Fibroblast of lung (primary cell): ENCODE data around the gene SLC29A4.

Experiments
- EZH2 ChIP-seq: IDR thresholded peaks from 2 replicates; pipeline ENCODE4 v1.5.1; 2012; ENCODE audit warnings: low read length, control low read depth, mild to moderate bottlenecking; ENCODE audit errors: missing control alignments
- TF ChIP-seq, protein P1 (sequence below), 2 donors: IDR thresholded peaks in 1 of 2; conservative IDR thresholded peaks in 1 of 2; 1 replicate in 1 of 2; 2 replicates in 1 of 2; pipeline ENCODE4 v1.5.1; 2011 to 2012; ENCODE audit warnings: low read length in 2 of 2, control low read depth in 1 of 2, inconsistent platforms in 1 of 2, low read depth in 1 of 2, mild to moderate bottlenecking in 1 of 2

DNA sequence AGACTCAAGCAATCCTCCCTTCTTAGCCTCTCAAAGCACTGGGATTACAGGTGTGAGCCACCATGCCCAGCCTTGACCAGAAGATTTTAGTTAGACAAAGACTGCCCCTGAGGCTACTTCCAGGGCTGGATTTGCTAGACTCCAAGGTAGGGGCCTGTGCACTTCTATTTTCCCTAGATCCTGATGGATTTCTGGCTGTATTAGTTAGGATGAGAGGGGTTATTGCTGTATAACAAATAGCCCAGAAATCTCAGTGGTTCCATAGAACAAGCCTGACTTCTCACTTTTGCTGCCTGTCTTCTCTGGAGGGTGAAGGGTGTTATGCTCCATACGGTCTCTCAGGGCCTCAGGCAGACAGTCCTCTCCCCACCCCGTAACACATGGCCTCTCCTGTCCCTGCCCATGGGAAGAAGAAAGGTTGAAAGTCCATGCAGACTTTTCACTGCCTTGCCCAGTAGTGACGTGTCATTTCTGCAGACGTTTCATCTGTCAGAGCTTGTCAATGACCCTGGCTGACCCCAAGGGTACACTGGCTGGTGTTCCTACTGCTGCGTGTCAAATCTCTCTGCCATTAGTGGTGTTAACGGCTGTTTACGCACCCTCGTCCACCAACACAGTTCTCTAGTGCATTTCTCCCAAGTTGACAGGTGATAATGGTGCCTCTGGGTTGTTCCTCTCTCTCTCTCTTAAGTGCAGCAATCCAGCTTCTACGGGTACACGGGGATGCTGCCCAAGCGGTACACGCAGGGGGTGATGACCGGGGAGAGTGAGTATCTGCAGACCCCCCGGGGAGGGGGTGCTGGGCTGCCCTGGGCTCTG is 11.6 kb downstream of the SLC29A4 start:
- TF ChIP-seq, protein P1, sequence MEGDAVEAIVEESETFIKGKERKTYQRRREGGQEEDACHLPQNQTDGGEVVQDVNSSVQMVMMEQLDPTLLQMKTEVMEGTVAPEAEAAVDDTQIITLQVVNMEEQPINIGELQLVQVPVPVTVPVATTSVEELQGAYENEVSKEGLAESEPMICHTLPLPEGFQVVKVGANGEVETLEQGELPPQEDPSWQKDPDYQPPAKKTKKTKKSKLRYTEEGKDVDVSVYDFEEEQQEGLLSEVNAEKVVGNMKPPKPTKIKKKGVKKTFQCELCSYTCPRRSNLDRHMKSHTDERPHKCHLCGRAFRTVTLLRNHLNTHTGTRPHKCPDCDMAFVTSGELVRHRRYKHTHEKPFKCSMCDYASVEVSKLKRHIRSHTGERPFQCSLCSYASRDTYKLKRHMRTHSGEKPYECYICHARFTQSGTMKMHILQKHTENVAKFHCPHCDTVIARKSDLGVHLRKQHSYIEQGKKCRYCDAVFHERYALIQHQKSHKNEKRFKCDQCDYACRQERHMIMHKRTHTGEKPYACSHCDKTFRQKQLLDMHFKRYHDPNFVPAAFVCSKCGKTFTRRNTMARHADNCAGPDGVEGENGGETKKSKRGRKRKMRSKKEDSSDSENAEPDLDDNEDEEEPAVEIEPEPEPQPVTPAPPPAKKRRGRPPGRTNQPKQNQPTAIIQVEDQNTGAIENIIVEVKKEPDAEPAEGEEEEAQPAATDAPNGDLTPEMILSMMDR (conservative IDR thresholded peaks at IDR 0.05 in 1 of 2, IDR thresholded peaks at IDR 0.05 in 1 of 2; ENCODE audit: low read depth in 1 of 2, low read length in 2 of 2), result no peak
- TF ChIP-seq EZH2, result no peak
